Endothelial cell of umbilical vein (primary cell): ENCODE measurements around the gene TMBIM6. TPM values are rescaled to one million over a fixed set of nuclear protein-coding genes. Genes with fewer than 3 reads are reported as not detected.

Source experiments
- BruUV-seq: library from RNA; stranded (reverse); fragments of 400-500 nt; replicated peaks from 2 replicates; lab custom pipeline; 2021; lab: Mats Ljungman, UMichigan
- CTCF ChIA-PET: fragments of 300-600, 350-600 bp; sonication (Branson Sonifier 250); formaldehyde crosslinking; loops from one replicate; lab custom pipeline; 2021; ENCODE audit warnings: antibody characterized with exemption, inconsistent platforms; lab: Charles Lee
- POLR2A ChIA-PET: fragments of 300-600, 350-600 bp; sonication (Branson Sonifier 250); formaldehyde crosslinking; loops from one replicate; lab custom pipeline; 2021; ENCODE audit warnings: antibody characterized with exemption, inconsistent platforms; lab: Charles Lee
- DNase-seq: peaks from one replicate; pipeline ENCODE4 v3.0.0-alpha.2; 2011; ENCODE audit warnings: low read depth, low spot score
- FAIRE-seq: peaks from 2 replicates; lab custom pipeline; 2011; peaks lifted over from hg19 to GRCh38; lab: Jason Lieb, UNC
- H2AFZ ChIP-seq: 2 replicates; pipeline ENCODE4 v1.6.0; 2012; ENCODE audit warnings: low read depth, low read length, control low read depth, inconsistent platforms
- H3K27ac ChIP-seq: 2 replicates; pipeline ENCODE4 v1.5.1; 2011; ENCODE audit warnings: low read depth, mild to moderate bottlenecking, control low read depth, low read length, moderate library complexity; ENCODE audit not compliant: insufficient read depth
- H3K27me3 ChIP-seq, 2 experiments: 2 replicates each; pipeline versions ENCODE4 v1.6.0 to v1.6.1; 2011; ENCODE audit warnings: low read length in 2 of 2, mixed read lengths in 1 of 2; ENCODE audit not compliant: control insufficient read depth in 2 of 2, insufficient read depth in 2 of 2
- H3K36me3 ChIP-seq, 2 experiments: 2 replicates in 1 of 2; 3 replicates in 1 of 2; pipeline ENCODE4 v1.5.1; 2011; ENCODE audit warnings: low read length in 2 of 2, mild to moderate bottlenecking in 1 of 2, moderate library complexity in 1 of 2; ENCODE audit not compliant: control insufficient read depth in 2 of 2, insufficient read depth in 2 of 2; ENCODE audit errors: extremely low read depth in 1 of 2
- H3K4me1 ChIP-seq: 3 replicates; pipeline ENCODE4 v1.5.1; 2011; ENCODE audit warnings: mild to moderate bottlenecking, low read length; ENCODE audit not compliant: control insufficient read depth, insufficient read depth; ENCODE audit errors: extremely low read depth
- H3K4me2 ChIP-seq: 2 replicates; pipeline ENCODE4 v1.6.1; 2011; ENCODE audit warnings: low read length, control low read depth, mixed read lengths; ENCODE audit not compliant: insufficient read depth
- H3K4me3 ChIP-seq, 3 experiments: fragments of 200-600 bp in 1 of 3; sonication (generic), shearing (Covaris generic) in 1 of 3; replicated peaks in 1 of 3; 2 replicates each; pipeline ENCODE4 v1.5.1; 2011 to 2016; ENCODE audit warnings: control low read depth in 3 of 3, low read length in 3 of 3, mild to moderate bottlenecking in 2 of 3, inconsistent platforms in 1 of 3, low read depth in 1 of 3, moderate library complexity in 1 of 3; ENCODE audit not compliant: insufficient read depth in 1 of 3
- H3K79me2 ChIP-seq: 2 replicates; pipeline ENCODE4 v1.6.0; 2012; ENCODE audit warnings: low read length, inconsistent platforms; ENCODE audit not compliant: control insufficient read depth, insufficient read depth
- H3K9ac ChIP-seq: replicated peaks from 2 replicates; pipeline ENCODE3; 2011; ENCODE audit warnings: low read length, control low read depth; ENCODE audit not compliant: insufficient read depth; ENCODE audit errors: extremely low read depth
- H3K9me1 ChIP-seq: replicated peaks from 3 replicates; pipeline ENCODE4 v1.6.0; 2011; ENCODE audit warnings: mild to moderate bottlenecking, low read length; ENCODE audit not compliant: control insufficient read depth, insufficient read depth; ENCODE audit errors: extremely low read depth
- H3K9me3 ChIP-seq: replicated peaks from 2 replicates; pipeline ENCODE4 v1.5.1; 2012; ENCODE audit warnings: low read length, inconsistent platforms; ENCODE audit not compliant: control insufficient read depth, insufficient read depth
- H4K20me1 ChIP-seq: replicated peaks from 2 replicates; pipeline ENCODE3; 2011; ENCODE audit warnings: mild to moderate bottlenecking, low read length; ENCODE audit not compliant: control insufficient read depth, insufficient read depth; ENCODE audit errors: extremely low read depth
- CTCF ChIP-seq, 2 donors: IDR thresholded peaks; 1 replicate in 1 of 2; 2 replicates in 1 of 2; pipeline ENCODE4 v1.5.1; 2011; ENCODE audit warnings: low read length in 2 of 2, mild to moderate bottlenecking in 2 of 2, moderate library complexity in 2 of 2, control low read depth in 1 of 2, inconsistent platforms in 1 of 2, low read depth in 1 of 2; ENCODE audit not compliant: insufficient read depth in 1 of 2; ENCODE audit errors: extremely low read depth in 1 of 2
- EZH2 ChIP-seq: IDR thresholded peaks from 2 replicates; pipeline ENCODE4 v1.6.1; 2012; ENCODE audit warnings: borderline replicate concordance, low read depth, mild to moderate bottlenecking, moderate library complexity, low read length, inconsistent platforms; ENCODE audit not compliant: severe bottlenecking
- FOS ChIP-seq: IDR thresholded peaks from 2 replicates; pipeline ENCODE4 v1.6.1; 2011; ENCODE audit warnings: mild to moderate bottlenecking, low read length, moderate library complexity, borderline replicate concordance; ENCODE audit not compliant: insufficient read depth
- GATA2 ChIP-seq: IDR thresholded peaks from 2 replicates; pipeline ENCODE4 v1.7.0; 2011; ENCODE audit warnings: low read depth, mild to moderate bottlenecking, moderate library complexity, mixed read lengths, low read length; ENCODE audit not compliant: insufficient read length, insufficient read depth
- JUN ChIP-seq: IDR thresholded peaks from 2 replicates; pipeline ENCODE4 v1.6.1; 2011; ENCODE audit warnings: borderline replicate concordance, low read depth; ENCODE audit not compliant: insufficient read length, insufficient read depth
- MYC ChIP-seq: IDR thresholded peaks from one replicate; pipeline ENCODE4 v1.6.1; 2011; ENCODE audit warnings: mild to moderate bottlenecking, low read depth, low read length
- POLR2A ChIP-seq: IDR thresholded peaks from 2 replicates; pipeline ENCODE4 v1.6.1; 2012; ENCODE audit warnings: low read depth, mild to moderate bottlenecking, control low read depth, low read length
- POLR2AphosphoS5 ChIP-seq: IDR thresholded peaks from 2 replicates; pipeline ENCODE4 v1.6.1; 2012; ENCODE audit warnings: low read depth, mild to moderate bottlenecking, control low read depth, low read length, moderate library complexity; ENCODE audit not compliant: insufficient read depth
- dilution Hi-C: fragments of 300-500 bp; cut with MboI; formaldehyde crosslinking; loops from one replicate; pipeline ENCODE4 v1.15.0; 2019; ENCODE audit warnings: low sequenced_read_pairs; ENCODE audit not compliant: extremely low pct_ligation_motif_present
- intact Hi-C: fragments of 100-400 bp; cut with micrococcal nuclease; formaldehyde crosslinking; loops from one replicate; pipeline ENCODE4 v1.10.0; 2022
- polyA plus RNA-seq, 4 experiments: library from polyadenylated mRNA; depleted of rRNA in 3 of 4; stranded (reverse) in 3 of 4; unstranded in 1 of 4; fragments of >200 nt; gene quantifications; 2 replicates each; pipeline versions ENCODE4 v1.2.1 to v1.2.3, GENCODE V29; 2011 to 2012; ENCODE audit warnings: missing spikeins in 1 of 4
- total RNA-seq: library from RNA; stranded (reverse); gene quantifications from 2 replicates; pipeline ENCODE4 v1.2.3, GENCODE V29; 2021
- TF ChIP-seq, protein P1 (sequence below): IDR thresholded peaks from 2 replicates; pipeline ENCODE4 v1.6.1; 2011; ENCODE audit not compliant: insufficient read depth, insufficient read length

The TMBIM6 gene
- total and polyA plus RNA-seq, 2 donors (not counting 3 experiments of a cell fraction or from before 2014, with no cell fraction given) = 393 to 579 TPM

DNA sequence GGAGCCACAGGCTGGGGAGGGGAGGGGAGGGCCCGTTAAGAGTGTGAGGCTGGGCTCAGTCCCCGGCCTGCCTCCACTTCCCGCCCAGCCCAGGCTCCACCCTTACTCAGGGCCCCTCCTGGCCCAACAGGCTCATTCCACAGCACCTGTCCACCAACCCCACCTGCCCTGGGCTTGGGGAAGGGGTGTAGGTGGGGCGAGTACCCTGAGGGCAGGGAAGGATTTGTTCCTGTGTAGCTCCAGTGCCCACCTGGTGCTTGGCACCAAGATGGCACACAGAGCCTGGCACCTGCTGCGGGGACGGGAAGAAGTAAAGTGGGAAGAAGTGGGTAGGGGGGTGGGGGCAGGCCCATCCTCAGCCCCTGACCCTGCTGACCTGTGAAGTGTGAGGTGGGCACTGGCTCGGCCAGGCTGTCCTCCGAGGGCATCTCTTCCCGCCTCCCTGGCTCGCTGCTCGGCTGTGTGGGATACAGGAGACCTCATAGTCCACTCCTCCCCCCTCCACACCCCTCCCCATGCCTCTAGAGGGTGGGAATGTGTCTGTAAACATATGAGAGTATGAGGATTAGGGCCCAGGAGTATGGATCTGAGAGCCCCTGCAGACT lies 51.7 kb downstream of the TMBIM6 start:
- no peak for DNase-seq
- no peaks in the 10 kb centered on the region for H3K79me2 ChIP-seq
- dilution Hi-C loops = no loop called here
- no peaks in the 10 kb centered on the region for H3K9me3 ChIP-seq
- intact Hi-C loops = no loop called here
- no peaks in the 10 kb centered on the region for H3K9me1 ChIP-seq
- no peak overlapping the region for H3K27ac ChIP-seq
- no peak overlapping the region for H3K4me2 ChIP-seq
- no peaks in the 10 kb centered on the region for H4K20me1 ChIP-seq
- TF ChIP-seq POLR2A (no peak), FOS (no peak), GATA2 (no peak), CTCF (IDR thresholded peaks at IDR 0.05; ENCODE audit: extremely low read depth in 1 of 2, insufficient read depth in 1 of 2, low read depth in 1 of 2, low read length in 2 of 2) (no peak), MYC (no peak), EZH2 (no peak), POLR2AphosphoS5 (no peak), JUN (no peak)
- TF ChIP-seq, protein P1, sequence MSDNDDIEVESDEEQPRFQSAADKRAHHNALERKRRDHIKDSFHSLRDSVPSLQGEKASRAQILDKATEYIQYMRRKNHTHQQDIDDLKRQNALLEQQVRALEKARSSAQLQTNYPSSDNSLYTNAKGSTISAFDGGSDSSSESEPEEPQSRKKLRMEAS = no peak
- FAIRE-seq = no peak
- no peak overlapping the region for H3K9ac ChIP-seq
- peaks cover 0 to 33% of the 10 kb centered on the region in 2 experiments for H3K36me3 ChIP-seq
- ChIA-PET POLR2A (no interaction called here), CTCF (interaction anchor here (0.6 to 1.7 kb wide), 2 partner anchors 28 to 52 kb away, joined by 3 to 5 read pairs; partner anchors contain the start of gene TMBIM6)
- BruUV-seq = no TSS peak
- no peak overlapping the region for H3K4me3 ChIP-seq
- H3K27me3 ChIP-seq = no peaks in the 10 kb centered on the region
- H2AFZ ChIP-seq = no peak overlapping the region
- H3K4me1 ChIP-seq = peaks cover 9% of the 10 kb centered on the region
